MM.1S (cell line): ENCODE measurements around the gene MLPH.

Experiments used
- EZH2 ChIP-seq: fragments of 300-600 bp; sonication (generic); optimal IDR thresholded peaks from 2 replicates; pipeline ENCODE3; 2017; ENCODE audit warnings: low read depth, mild to moderate bottlenecking, antibody characterized with exemption, low read length, mixed read lengths
- EZH2phosphoT487 ChIP-seq: fragments of 300-600 bp; sonication (generic); IDR thresholded peaks from 2 replicates; pipeline ENCODE4 v1.6.1; 2018; ENCODE audit warnings: antibody characterized with exemption, low read length
- TF ChIP-seq, protein P1 (sequence below): fragments of 300-600 bp; sonication (generic); IDR thresholded peaks from 2 replicates; pipeline ENCODE4 v1.5.1; 2016; ENCODE audit warnings: antibody characterized with exemption, low read length, mixed read lengths

DNA sequence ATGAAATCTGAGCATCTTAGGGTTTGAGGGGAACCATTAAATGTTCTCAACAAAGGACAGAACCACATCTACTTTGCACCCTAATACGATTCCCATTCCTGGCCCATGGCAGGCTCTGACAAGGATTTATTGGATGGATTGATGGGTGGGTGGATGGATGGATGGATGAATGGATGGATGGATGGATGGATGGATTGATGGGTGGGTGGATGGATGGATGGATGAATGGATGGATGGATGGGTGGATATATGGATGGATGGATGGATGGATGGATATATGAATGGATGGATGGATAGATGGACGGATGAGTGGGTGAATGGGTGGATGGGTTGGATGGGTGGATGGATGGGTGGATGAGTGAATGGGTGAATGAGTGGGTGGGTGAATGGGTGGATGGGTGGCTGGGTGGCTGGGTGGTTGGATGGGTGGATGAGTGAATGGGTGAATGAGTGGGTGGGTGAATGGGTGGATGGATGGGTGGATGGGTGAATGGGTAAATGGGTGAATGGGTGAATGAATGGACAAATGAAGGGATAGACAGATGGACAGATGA is 29.6 kb upstream of the MLPH start:
- TF ChIP-seq EZH2 (no peak), EZH2phosphoT487 (no peak)
- TF ChIP-seq, protein P1, sequence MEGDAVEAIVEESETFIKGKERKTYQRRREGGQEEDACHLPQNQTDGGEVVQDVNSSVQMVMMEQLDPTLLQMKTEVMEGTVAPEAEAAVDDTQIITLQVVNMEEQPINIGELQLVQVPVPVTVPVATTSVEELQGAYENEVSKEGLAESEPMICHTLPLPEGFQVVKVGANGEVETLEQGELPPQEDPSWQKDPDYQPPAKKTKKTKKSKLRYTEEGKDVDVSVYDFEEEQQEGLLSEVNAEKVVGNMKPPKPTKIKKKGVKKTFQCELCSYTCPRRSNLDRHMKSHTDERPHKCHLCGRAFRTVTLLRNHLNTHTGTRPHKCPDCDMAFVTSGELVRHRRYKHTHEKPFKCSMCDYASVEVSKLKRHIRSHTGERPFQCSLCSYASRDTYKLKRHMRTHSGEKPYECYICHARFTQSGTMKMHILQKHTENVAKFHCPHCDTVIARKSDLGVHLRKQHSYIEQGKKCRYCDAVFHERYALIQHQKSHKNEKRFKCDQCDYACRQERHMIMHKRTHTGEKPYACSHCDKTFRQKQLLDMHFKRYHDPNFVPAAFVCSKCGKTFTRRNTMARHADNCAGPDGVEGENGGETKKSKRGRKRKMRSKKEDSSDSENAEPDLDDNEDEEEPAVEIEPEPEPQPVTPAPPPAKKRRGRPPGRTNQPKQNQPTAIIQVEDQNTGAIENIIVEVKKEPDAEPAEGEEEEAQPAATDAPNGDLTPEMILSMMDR: no peak
